ENCODE measurements around the gene INPP5D.

GRCh38 chr2:233209533-233210171, 149.5 kb downstream of the INPP5D start:
- TF ChIP-seq CTCF (IDR thresholded peaks at IDR 0.05; ENCODE audit: extremely low read depth in 1 of 2, insufficient read depth in 1 of 2, low read depth in 1 of 2, low read length in 2 of 2) (no peak), POLR2AphosphoS5 (IDR thresholded peaks at IDR 0.05; ENCODE audit: insufficient read depth, low read depth, low read length) (no peak), EZH2 (IDR thresholded peaks at IDR 0.05; ENCODE audit: borderline replicate concordance, low read depth, low read length, severe bottlenecking) (no peak), POLR2A (IDR thresholded peaks at IDR 0.05; ENCODE audit: low read depth, low read length) (no peak)

Measured in endothelial cell of umbilical vein (primary cell).